ENCODE data around the gene KNDC1.
"Not testable (repeated sequence)": the region's sequence is repeated elsewhere in the genome, so short reads cannot be mapped to it uniquely, and the experiment has no call there.

Gene KNDC1

GRCh38 chr10:133173860-133174640 lies 14.0 kb downstream of the KNDC1 start:
- no peak for DNase-seq (ENCODE audit: low spot score)
- in situ Hi-C loops (cut with MboI; ENCODE audit: low pct_unique_long_range_greater_than_20kb, low sequenced_read_pairs, unreplicated experiment): no loop called here
- no peak for TF ChIP-seq CTCF (IDR thresholded peaks at IDR 0.05; ENCODE audit: extremely low read depth, insufficient read depth, missing control alignments)

- DNase-seq (ENCODE audit: low spot score): no peak
- no peak for TF ChIP-seq CTCF (IDR thresholded peaks at IDR 0.05; ENCODE audit: extremely low read depth, insufficient read depth, missing control alignments)
- in situ Hi-C loops (cut with MboI; ENCODE audit: low pct_unique_long_range_greater_than_20kb, low sequenced_read_pairs, unreplicated experiment): no loop called here
Measured at GRCh38 chr10:133174689-133175263, 14.8 kb downstream of the KNDC1 start.

- DNase-seq (ENCODE audit: low spot score); in situ Hi-C loops (cut with MboI; ENCODE audit: low pct_unique_long_range_greater_than_20kb, low sequenced_read_pairs, unreplicated experiment): not testable (repeated sequence)
Measured at GRCh38 chr10:133175624-133176023, 15.6 kb downstream of the KNDC1 start.

GRCh38 chr10:133176546-133176945 lies 16.5 kb downstream of the KNDC1 start:
- TF ChIP-seq CTCF (IDR thresholded peaks at IDR 0.05; ENCODE audit: extremely low read depth, insufficient read depth, missing control alignments): no peak
- no peak for DNase-seq (ENCODE audit: low spot score)

DNA sequence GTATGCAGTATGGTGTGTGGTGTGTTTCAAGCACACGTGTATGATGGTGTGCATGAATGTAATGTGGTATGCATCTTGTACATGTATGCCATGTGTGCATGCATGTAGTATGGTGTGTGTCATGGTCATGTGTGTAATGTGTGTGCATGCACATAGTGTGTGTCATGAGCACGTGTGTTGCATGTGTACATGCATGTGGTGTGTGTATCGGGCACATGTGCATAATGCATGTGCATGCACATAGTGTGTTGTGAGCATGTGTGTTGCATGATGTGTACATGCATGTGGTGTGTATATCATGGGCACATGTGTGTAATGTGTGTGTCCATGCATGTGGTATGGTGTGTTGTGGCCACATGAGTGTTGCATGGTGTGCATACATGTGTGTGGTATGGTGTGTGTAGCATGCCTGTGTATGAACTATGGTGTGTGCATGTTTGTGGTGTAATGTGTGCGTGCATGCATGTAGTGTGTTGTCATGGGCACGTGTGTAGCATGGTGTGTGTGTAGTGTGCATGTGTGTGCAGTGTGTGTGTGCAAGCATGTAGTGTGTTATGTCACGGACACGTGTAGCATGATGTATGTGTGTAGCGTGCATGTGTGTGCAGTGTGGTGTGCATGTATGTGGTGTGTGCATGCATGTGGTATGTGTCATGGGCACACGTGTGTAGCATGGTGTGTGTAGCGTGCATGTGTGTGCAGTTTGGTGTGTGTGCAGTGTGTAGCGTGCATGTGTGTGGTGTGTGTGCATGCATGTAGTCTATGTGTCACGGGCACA lies 17.6 kb downstream of the KNDC1 start:
- in situ Hi-C loops (cut with MboI; ENCODE audit: low pct_unique_long_range_greater_than_20kb, low sequenced_read_pairs, unreplicated experiment): no loop called here
- DNase-seq (ENCODE audit: low spot score): no peak
- no peak for TF ChIP-seq CTCF (IDR thresholded peaks at IDR 0.05; ENCODE audit: extremely low read depth, insufficient read depth, missing control alignments)

More at GRCh38 chr10:133176546-133176945, 16.5 kb downstream of the KNDC1 start:
- in situ Hi-C loops (cut with MboI; ENCODE audit: low pct_unique_long_range_greater_than_20kb, low sequenced_read_pairs, unreplicated experiment): no loop called here

GRCh38 chr10:133178357-133179127 lies 18.5 kb downstream of the KNDC1 start:
- no peak for DNase-seq (ENCODE audit: low spot score)
- in situ Hi-C loops (cut with MboI; ENCODE audit: low pct_unique_long_range_greater_than_20kb, low sequenced_read_pairs, unreplicated experiment): no loop called here
- TF ChIP-seq CTCF (IDR thresholded peaks at IDR 0.05; ENCODE audit: extremely low read depth, insufficient read depth, missing control alignments): no peak
